GM18951 (cell line): ENCODE results near the gene SYNGR4.
"Not testable (repeated sequence)": the region's sequence is repeated elsewhere in the genome, so short reads cannot be mapped to it uniquely, and the experiment has no call there.

Experiments
- POLR2A ChIP-seq: IDR thresholded peaks from 4 replicates; pipeline ENCODE4 v1.6.1; 2011; ENCODE audit warnings: mild to moderate bottlenecking; ENCODE audit not compliant: insufficient read length, insufficient read depth; ENCODE audit errors: extremely low read depth
- in situ Hi-C: fragments of 300-500 bp; cut with MboI; formaldehyde crosslinking; loops from one replicate; pipeline ENCODE4 v1.12.0; 2022; ENCODE audit warnings: low sequenced_read_pairs, mixed read lengths, inconsistent platforms; ENCODE audit not compliant: unreplicated experiment

SYNGR4 gene

DNA sequence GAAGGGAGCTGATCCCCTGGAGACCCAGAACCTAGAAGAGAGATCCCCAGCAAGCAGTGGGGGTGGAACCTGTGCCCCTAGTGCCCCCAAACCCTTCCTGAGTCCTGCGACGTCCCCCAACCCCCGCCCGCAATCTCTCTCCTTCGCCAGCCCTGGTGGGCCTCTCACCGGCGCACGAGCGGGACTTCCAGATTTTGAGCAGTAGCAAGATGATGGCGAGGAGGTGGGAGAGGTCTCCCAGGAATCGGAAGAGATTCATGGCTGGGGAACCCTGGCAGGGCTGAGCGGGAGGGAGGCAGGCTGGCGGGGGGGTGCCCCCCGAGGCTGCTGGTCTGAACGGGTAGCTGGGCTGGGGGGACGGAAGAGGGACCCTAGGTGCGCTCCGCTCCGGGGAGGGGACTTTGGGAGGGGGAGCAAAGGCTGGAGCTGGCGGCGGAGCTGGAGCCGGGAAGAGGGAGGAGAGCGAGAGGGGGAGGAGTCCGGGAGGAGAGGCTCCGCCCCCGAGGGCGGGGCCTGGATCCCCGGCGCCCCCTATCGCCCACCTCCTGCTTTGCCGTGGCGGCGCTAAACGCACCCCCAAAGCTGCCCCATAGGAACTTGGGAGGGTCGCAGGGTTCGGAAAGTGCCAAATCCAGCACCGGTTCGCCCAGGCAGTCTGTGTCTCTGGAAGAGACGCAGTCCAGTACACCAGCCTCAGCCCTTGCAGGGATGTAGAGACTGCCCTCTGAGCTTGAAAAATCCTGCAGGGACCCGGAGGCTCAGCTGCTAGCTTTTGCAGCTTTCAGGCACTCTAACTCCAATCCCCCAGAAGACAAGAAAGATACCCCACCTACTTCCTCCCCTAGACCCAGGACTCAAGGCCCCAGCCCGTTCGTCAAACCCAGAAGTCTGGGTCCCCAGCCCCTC lies 27.2 kb downstream of the SYNGR4 start, which contains the start of gene KDELR1:
TSS of gene KDELR1 (minus strand) at position 452 of the 906 bp plus-strand sequence. CDS start at position 259, 193 bp downstream.
- in situ Hi-C loops, result no loop called here
- TF ChIP-seq POLR2A, result peak; percentile 57

GRCh38 chr19:48392006-48392344 lies 27.8 kb downstream of the SYNGR4 start:
- in situ Hi-C loops, result not testable (repeated sequence)

DNA sequence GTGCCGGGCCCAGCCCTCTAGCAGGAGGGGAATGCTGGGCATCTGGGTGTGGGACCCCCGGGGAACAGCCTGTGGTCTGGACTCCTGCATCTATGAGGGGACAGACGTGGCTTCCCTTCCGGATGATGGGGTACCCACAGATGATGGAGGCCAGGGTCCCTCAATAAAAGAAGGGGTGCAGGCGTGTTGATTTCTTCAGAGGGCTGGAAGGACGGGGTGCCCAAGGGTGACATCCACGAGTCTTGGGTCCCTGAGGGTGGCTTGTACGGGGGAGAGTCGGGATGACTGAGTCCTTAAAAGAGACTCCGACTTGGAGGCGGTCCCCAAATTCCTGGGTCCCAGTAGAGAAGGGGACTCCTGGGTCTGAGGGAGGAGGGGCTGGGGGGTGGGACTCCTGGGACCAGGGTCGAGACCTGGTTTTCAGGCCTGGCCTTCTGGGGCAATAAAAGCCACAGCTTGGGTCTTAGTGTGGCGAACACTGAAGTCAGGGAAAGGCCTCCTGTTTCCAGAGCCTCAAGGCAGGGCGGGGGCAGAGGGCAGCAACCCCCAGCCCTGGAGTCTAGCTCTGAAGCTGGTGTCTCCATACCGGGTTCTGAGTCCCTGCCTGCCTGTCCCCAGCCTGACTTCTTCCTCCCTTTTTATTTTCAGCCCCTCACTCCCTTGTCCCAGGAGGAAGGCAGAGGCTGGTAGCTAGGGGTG lies 28.8 kb downstream of the SYNGR4 start:
- no peak for TF ChIP-seq POLR2A
- in situ Hi-C loops, result no loop called here

- TF ChIP-seq POLR2A, result no peak
- in situ Hi-C loops, result no loop called here
These were observed 29.6 kb downstream of the SYNGR4 start, which contains the start of gene GRIN2D for GRCh38 chr19:48393559-48394330. GRIN2D (plus strand) TSS chr19:48393668; CDS start chr19:48398393, 4,725 bp downstream.

DNA sequence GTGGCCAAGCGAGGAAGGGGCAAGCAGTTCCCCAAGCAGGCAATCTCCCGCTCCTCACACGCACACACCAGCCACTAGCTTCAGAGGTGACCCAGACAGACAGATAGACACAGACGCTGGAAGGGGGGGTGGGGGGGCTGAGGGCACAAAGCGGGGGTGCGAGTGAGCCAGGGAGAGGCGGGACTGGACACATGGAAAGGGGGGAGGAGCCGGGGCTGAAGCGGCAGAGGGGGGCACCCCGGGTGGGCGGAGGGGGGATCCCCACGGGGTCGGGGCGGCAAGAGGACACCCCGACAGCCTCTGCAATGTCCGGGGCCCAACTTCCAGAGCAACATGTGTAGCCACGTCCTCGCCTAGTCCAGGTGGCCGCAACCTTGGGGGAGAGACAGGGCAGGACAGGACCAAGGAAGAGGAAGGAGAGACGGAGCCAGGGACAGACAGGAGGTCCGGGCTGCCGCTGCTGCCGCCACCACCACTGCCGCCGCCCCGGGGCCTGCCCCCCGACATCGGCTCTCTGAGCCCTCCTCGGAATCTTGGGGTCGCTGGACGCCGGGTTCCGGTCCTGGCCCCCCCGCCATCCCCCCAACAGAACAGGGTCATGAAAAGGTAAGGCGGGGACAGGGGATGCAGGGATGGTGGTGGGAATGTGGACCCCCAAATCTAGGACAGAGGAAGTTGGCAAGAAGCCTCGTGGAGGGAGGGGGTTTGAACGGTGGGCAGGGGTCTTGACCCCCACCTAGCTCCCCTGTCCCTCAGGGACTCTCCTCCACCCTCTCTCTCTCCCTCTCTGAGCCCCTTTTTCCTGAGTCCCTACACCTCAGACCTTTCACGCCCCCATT lies 30.4 kb downstream of the SYNGR4 start:
- no peak for TF ChIP-seq POLR2A

GRCh38 chr19:48395170-48395455 lies 30.9 kb downstream of the SYNGR4 start:
- no peak for TF ChIP-seq POLR2A
- in situ Hi-C loops, result no loop called here

More for the DNA sequence above, 30.4 kb downstream of the SYNGR4 start:
- in situ Hi-C loops, result no loop called here

- in situ Hi-C loops, result no loop called here
- TF ChIP-seq POLR2A, result no peak
These were observed 31.3 kb downstream of the SYNGR4 start for GRCh38 chr19:48395499-48395898.

- TF ChIP-seq POLR2A, result no peak
- in situ Hi-C loops, result no loop called here
These were observed 32.1 kb downstream of the SYNGR4 start for GRCh38 chr19:48396016-48396823.

DNA sequence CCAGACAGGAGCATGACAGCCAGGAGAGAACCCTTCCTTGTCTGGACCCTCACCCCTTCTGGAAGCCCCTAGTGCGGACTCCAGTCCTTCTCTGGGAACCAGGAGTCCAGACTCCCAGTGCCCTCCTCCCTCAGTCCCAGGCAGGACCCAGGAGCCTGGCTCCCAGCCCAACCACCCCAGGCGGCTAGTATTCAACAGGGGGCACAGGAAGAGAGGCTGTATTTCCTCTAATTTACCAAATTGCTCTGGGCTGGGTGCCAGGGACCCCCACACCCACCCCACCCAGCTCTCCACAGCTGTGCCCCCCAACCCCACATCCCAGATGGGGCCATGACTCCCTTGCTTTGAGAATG lies 32.6 kb downstream of the SYNGR4 start:
- in situ Hi-C loops, result no loop called here
- no peak for TF ChIP-seq POLR2A

GRCh38 chr19:48397263-48398101 lies 33.3 kb downstream of the SYNGR4 start:
- TF ChIP-seq POLR2A, result no peak
- in situ Hi-C loops, result no loop called here

DNA sequence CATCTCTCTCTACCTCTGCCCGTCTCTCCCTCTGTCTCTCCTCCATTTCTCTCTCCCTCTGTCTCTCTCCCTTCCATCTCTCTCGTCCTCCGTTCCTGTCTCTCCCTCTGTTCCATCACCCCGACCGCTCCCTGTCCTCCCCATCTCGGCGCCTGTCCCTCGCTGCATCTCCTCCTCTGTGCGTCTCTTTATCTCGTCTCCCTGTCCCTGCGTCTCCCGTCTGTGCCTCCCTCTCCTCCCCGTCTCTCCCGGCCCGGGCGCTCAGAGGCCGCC lies 33.9 kb downstream of the SYNGR4 start:
- no peak for TF ChIP-seq POLR2A
- in situ Hi-C loops, result no loop called here
